HG03060 (cell line): ENCODE results near the gene EFCAB6.

Experiments
- ATAC-seq: cut with Tn5 transposase; IDR thresholded peaks from one replicate; pipeline ENCODE4 v1.9.1; 2021; ENCODE audit warnings: low read depth, moderate number of reproducible peaks; ENCODE audit not compliant: unreplicated experiment

The EFCAB6 gene

GRCh38 chr22:43490311-43490710 lies 321.8 kb downstream of the EFCAB6 start:
- no peak for ATAC-seq

GRCh38 chr22:43488937-43489336 lies 323.2 kb downstream of the EFCAB6 start:
- ATAC-seq = no peak

GRCh38 chr22:43488031-43488866 lies 323.9 kb downstream of the EFCAB6 start:
- no peak for ATAC-seq

- no peak for ATAC-seq
Measured at GRCh38 chr22:43487311-43488030, 324.6 kb downstream of the EFCAB6 start.

- ATAC-seq = no peak
Measured at GRCh38 chr22:43485502-43486089, 326.5 kb downstream of the EFCAB6 start.

GRCh38 chr22:43484227-43484626 lies 327.9 kb downstream of the EFCAB6 start:
- no peak for ATAC-seq

GRCh38 chr22:43483669-43484068 lies 328.4 kb downstream of the EFCAB6 start:
- ATAC-seq = no peak

- no peak for ATAC-seq
Measured at GRCh38 chr22:43483266-43483665, 328.8 kb downstream of the EFCAB6 start.

- no peak for ATAC-seq
Measured at GRCh38 chr22:43482318-43482625, 329.8 kb downstream of the EFCAB6 start.

GRCh38 chr22:43481568-43482317 lies 330.4 kb downstream of the EFCAB6 start:
- no peak for ATAC-seq

- ATAC-seq = no peak
Measured at GRCh38 chr22:43479962-43480361, 332.1 kb downstream of the EFCAB6 start.

GRCh38 chr22:43479301-43479950 lies 332.7 kb downstream of the EFCAB6 start:
- no peak for ATAC-seq
